ENCODE results near the gene OTOA. TPM values are rescaled to one million over a fixed set of nuclear protein-coding genes. Genes with fewer than 3 reads are reported as not detected.

Gene OTOA
- under 1 TPM in 5 of 10 donors, not detected in 5; 0.06 to 0.21 (median 0.07) TPM for total RNA-seq
- polyA plus RNA-seq = under 1 TPM in 1 of 2 donors, not detected in 1; 0.07 TPM
- long read RNA-seq, donor 1 = 0 reads
- long read RNA-seq, donor 2 = 0 reads
- long read RNA-seq, donor 3 = 0 reads

- no peaks in the 10 kb centered on the region for H3K36me3 ChIP-seq
- intact Hi-C loops (cut with DNase I) = no loop called here
- 11 to 13% methylated on average over 44 to 45 of the region's 45 CpGs for WGBS, 2 donors
- ATAC-seq (peak in 4 of 8 donors; percentile 30 to 62 (median 46)), DNase-seq (no peak)
- peaks cover 0 to 30% (median 19%) of the 10 kb centered on the region in 7 donors for H3K27me3 ChIP-seq
- TF ChIP-seq CTCF (IDR thresholded peaks at IDR 0.05) = no peak
- H3K4me1 ChIP-seq = peaks cover 0 to 13% (median 3%) of the 10 kb centered on the region in 9 donors
- H3K4me3 ChIP-seq = peak within 1 kb of the TSS in 9 of 10 donors; percentile 29 to 45 (median 40)
- no peak within 1 kb of the TSS for H3K27ac ChIP-seq
- H3K9me3 ChIP-seq = no peaks in the 10 kb centered on the region
Measured at GRCh38 chr16:21663889-21664647, at the start of gene OTOA. OTOA (plus strand) TSS chr16:21663968; CDS start chr16:21678515, 14,547 bp downstream.

GRCh38 chr16:21614896-21615295 is 48.9 kb upstream of the OTOA start:
- DNase-seq (no peak), ATAC-seq (no peak)
- peaks cover 0 to 70% (median 29%) of the 10 kb centered on the region in 9 donors for H3K4me1 ChIP-seq
- H3K4me3 ChIP-seq = no peak overlapping the region
- 97 to 98% methylated on average over 3 of the region's 3 CpGs for WGBS, 2 donors
- H3K27ac ChIP-seq = no peak overlapping the region
- H3K27me3 ChIP-seq = no peaks in the 10 kb centered on the region
- no peaks in the 10 kb centered on the region for H3K9me3 ChIP-seq
- intact Hi-C loops (cut with DNase I) = no loop called here
- H3K36me3 ChIP-seq = peaks cover 0 to 39% (median 4%) of the 10 kb centered on the region in 9 donors
- TF ChIP-seq CTCF (IDR thresholded peaks at IDR 0.05) = no peak

- H3K4me1 ChIP-seq = peaks cover 0 to 46% (median 3%) of the 10 kb centered on the region in 9 donors
- ATAC-seq (no peak), DNase-seq (no peak)
- no peaks in the 10 kb centered on the region for H3K27me3 ChIP-seq
- no peak overlapping the region for H3K27ac ChIP-seq
- intact Hi-C loops (cut with DNase I) = no loop called here
- no peaks in the 10 kb centered on the region for H3K9me3 ChIP-seq
- 97 to 99% methylated on average over 3 of the region's 3 CpGs for WGBS, 2 donors
- H3K4me3 ChIP-seq = no peak overlapping the region
- no peak for TF ChIP-seq CTCF (IDR thresholded peaks at IDR 0.05)
- H3K36me3 ChIP-seq = peaks cover 0 to 56% (median 4%) of the 10 kb centered on the region in 9 donors
Measured at GRCh38 chr16:21617607-21618006, 46.2 kb upstream of the OTOA start.

GRCh38 chr16:21618281-21618680 is 45.5 kb upstream of the OTOA start:
- 98% methylated on average over 5 of the region's 5 CpGs for WGBS, 2 donors
- no peak for ATAC-seq

More at GRCh38 chr16:21618281-21618680, 45.5 kb upstream of the OTOA start:
- Histone ChIP-seq H3K9me3 (no peaks in the 10 kb centered on the region), H3K4me1 (peaks cover 0 to 39% (median 0%) of the 10 kb centered on the region in 9 donors), H3K27me3 (no peaks in the 10 kb centered on the region), H3K27ac (no peak overlapping the region), H3K36me3 (peaks cover 0 to 61% (median 4%) of the 10 kb centered on the region in 9 donors), H3K4me3 (no peak overlapping the region)
- no peak for TF ChIP-seq CTCF (IDR thresholded peaks at IDR 0.05)
- DNase-seq = no peak
- intact Hi-C loops (cut with DNase I) = no loop called here
